RWPE1 (cell line): ENCODE measurements around the gene ZNF678.

Source experiments
- CTCF ChIA-PET: fragments of 350-600 bp; sonication (Branson Sonifier 250); formaldehyde crosslinking; extraction: SDS; loops from one replicate; lab custom pipeline; 2021; lab: Yijun Ruan, JAX
- POLR2A ChIA-PET: fragments of 400-600 bp; formaldehyde crosslinking; extraction: SDS; loops from one replicate; lab custom pipeline; 2020; ENCODE audit warnings: antibody characterized with exemption; ENCODE audit not compliant: low non-redundant PET; lab: Yijun Ruan, JAX
- DNase-seq: peaks from one replicate; pipeline ENCODE4 v3.0.0; 2012; ENCODE audit warnings: low spot score
- H3K27ac ChIP-seq: fragments of 450-650 bp; 2 replicates; pipeline ENCODE4 v1.5.1; 2017
- CTCF ChIP-seq: fragments of 450-650 bp; conservative IDR thresholded peaks from 2 replicates; pipeline ENCODE4 v1.5.1; 2017; ENCODE audit warnings: low read depth, mild to moderate bottlenecking

ZNF678 gene

DNA sequence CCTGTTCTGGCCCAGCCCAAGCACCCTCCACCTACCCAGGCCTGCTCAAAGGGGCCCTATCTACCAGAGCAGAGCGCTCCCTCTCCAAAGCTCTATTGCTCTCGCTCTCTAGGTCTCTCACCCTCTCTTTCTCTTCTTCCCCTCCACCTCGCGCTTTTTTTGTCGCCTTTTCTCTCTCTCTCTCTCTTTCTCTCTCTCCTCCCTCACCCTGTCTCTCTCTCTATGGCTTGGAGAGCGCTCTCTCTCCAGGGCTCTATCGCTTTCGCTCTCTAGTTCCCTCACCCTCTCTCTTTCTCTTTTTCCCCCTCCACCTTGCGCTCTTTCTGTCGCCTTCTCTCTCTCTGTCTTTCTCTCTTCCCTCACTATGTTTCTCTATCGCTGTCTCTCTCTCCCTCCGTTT is 3.4 kb upstream of the ZNF678 start:
- DNase-seq: no peak
- TF ChIP-seq CTCF: no peak
- POLR2A ChIA-PET: no interaction called here
- no peak overlapping the region for H3K27ac ChIP-seq
- CTCF ChIA-PET: interaction anchor here (0.6 to 1.4 kb wide), 2 partner anchors 17 to 418 kb away, joined by 3 read pairs; no protein-coding TSS in a partner anchor

DNA sequence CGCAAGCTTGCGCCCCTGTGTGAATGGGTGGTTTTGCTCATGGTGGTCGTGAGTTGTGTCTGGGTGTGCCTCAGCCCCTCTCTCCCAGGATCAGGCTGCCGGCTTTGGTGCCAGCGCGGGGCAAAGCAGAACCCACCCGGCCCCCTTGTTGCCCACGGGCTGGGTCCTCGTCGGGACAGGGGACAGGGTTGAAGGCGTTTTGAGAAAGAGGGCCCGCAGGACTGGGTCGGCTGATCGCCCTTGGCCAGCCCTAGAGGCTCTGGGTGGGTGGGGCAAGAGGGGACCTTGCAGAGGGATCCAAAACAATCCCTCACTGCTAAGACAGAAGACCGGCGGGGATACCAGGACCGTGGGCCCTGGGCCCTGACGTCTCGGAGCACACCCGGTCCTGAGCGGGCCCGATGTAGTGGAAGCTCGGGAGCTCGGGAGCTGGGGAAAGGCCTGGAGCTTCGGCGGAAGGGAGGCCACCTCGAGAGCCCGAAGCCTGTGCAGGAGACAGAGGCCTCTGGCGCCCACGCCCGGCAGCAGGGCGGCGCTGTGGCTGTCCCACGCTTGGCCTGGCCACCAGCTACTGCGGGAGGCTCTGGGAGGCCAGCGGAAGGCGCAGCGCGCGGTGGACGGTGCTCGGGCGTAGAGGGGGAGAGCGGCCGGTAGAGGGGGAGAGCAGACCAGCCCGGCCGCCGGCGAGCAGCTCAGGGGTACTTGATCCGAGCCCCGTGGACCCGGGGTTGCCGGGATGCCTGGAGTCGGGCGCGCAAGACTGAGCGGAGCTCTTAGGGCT is 2.8 kb upstream of the ZNF678 start:
- ChIA-PET POLR2A (no interaction called here), CTCF (interaction anchor here (0.6 kb wide), 1 partner anchor 418 kb away, joined by 3 read pairs; no protein-coding TSS in a partner anchor)
- TF ChIP-seq CTCF: no peak
- DNase-seq: no peak
- H3K27ac ChIP-seq: no peak overlapping the region

GRCh38 chr1:227561241-227561907 is 2.0 kb upstream of the ZNF678 start:
- no peak for TF ChIP-seq CTCF
- CTCF ChIA-PET: no interaction called here
- POLR2A ChIA-PET: no interaction called here
- no peak overlapping the region for H3K27ac ChIP-seq
- no peak for DNase-seq

- no peak for TF ChIP-seq CTCF
- no peak overlapping the region for H3K27ac ChIP-seq
- no peak for DNase-seq
- POLR2A ChIA-PET: no interaction called here
- CTCF ChIA-PET: no interaction called here
Observed at GRCh38 chr1:227562037-227562436, 1.3 kb upstream of the ZNF678 start.

DNA sequence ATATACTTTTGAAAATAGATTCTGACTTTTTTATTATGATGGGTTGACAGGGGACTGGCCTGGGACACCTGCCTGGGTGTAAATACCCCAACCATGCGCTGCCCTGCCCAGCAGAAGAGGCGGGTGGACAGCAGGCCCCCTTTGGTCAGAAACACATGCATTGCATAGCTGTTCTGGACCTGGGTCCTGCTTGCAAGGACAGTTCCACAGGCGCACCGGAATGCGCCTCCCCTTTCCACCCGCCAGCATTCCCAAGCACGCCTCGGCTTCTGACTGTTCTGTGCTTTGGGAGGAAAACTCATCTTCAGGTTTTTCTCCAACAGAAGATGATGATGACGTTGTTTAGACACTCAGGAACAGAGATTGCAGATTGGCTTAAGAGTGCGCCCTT is 428 bp upstream of the ZNF678 start:
- peak overlapping the region; percentile 88 for H3K27ac ChIP-seq
- ChIA-PET POLR2A (interaction anchor here (1.4 kb wide), 1 partner anchor 166 kb away, joined by 6 read pairs; no protein-coding TSS in a partner anchor), CTCF (interaction anchor here (0.8 kb wide), 1 partner anchor 98 kb away, joined by 4 read pairs; no protein-coding TSS in a partner anchor)
- no peak for TF ChIP-seq CTCF
- DNase-seq: no peak

DNA sequence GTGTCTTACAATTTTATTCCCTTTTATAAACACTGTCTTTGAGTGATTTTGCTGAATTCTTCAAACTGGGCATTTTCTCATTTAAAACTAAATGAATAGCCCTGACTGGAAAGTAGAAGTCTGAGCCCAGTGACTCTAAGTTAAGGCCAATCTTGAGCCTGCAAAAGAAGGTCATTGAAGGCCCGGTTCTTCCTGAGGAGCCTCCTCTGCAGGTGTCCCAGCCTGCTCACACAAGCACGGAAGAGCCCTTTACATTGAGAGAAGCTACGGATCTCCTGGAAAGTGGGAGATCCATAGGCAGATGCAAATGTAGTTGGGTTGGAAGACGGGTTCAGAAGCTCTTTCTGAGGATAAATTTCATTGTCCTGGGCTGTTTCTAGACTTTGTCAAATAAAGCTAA is 3.9 kb downstream of the ZNF678 start:
- TF ChIP-seq CTCF: no peak
- DNase-seq: no peak
- CTCF ChIA-PET: interaction anchor here (0.6 to 2.1 kb wide), 3 partner anchors 25 to 150 kb away, joined by 3 to 5 read pairs (median 3); no protein-coding TSS in a partner anchor
- POLR2A ChIA-PET: no interaction called here
- H3K27ac ChIP-seq: no peak overlapping the region
